NT2/D1 (cell line): ENCODE data around the gene SSH2.
"Not testable (repeated sequence)": the region's sequence is repeated elsewhere in the genome, so short reads cannot be mapped to it uniquely, and the experiment has no call there.

ENCODE experiments used
- DNase-seq: peaks from one replicate; pipeline ENCODE4 v3.0.0-alpha.2; 2011; ENCODE audit warnings: low read depth, low spot score
- H3K27me3 ChIP-seq: 2 replicates; pipeline ENCODE4 v1.6.0; 2011; ENCODE audit warnings: mild to moderate bottlenecking; ENCODE audit not compliant: insufficient read length, insufficient read depth
- H3K36me3 ChIP-seq: 2 replicates; pipeline ENCODE4 v1.6.1; 2011; ENCODE audit warnings: mild to moderate bottlenecking, low read length, mixed read lengths; ENCODE audit not compliant: insufficient read depth, insufficient read length
- H3K4me1 ChIP-seq: 2 replicates; pipeline ENCODE4 v1.5.1; 2011; ENCODE audit not compliant: insufficient read depth, insufficient read length
- H3K4me3 ChIP-seq: 2 replicates; pipeline ENCODE4 v1.5.1; 2011; ENCODE audit warnings: low read depth; ENCODE audit not compliant: insufficient read length
- H3K9ac ChIP-seq: 2 replicates; pipeline ENCODE4 v1.6.0; 2011; ENCODE audit warnings: low read depth; ENCODE audit not compliant: insufficient read length
- H3K9me3 ChIP-seq: 2 replicates; pipeline ENCODE4 v1.5.1; 2011; ENCODE audit warnings: mild to moderate bottlenecking, low read length; ENCODE audit not compliant: insufficient read depth
- SUZ12 ChIP-seq: IDR thresholded peaks from 2 replicates; pipeline ENCODE4 v1.6.1; 2011; ENCODE audit not compliant: insufficient read length, insufficient read depth; ENCODE audit errors: extremely low read depth
- YY1 ChIP-seq: IDR thresholded peaks from 2 replicates; pipeline ENCODE4 v1.6.1; 2011; ENCODE audit not compliant: insufficient read length, insufficient read depth
- ZNF274 ChIP-seq: IDR thresholded peaks from 2 replicates; pipeline ENCODE4 v1.6.1; 2011; ENCODE audit warnings: mild to moderate bottlenecking, low read depth, low read length

Gene SSH2

GRCh38 chr17:29866746-29867404 is 63.2 kb downstream of the SSH2 start:
- H3K9me3 ChIP-seq = no peaks in the 10 kb centered on the region
- no peak overlapping the region for H3K4me3 ChIP-seq
- no peak overlapping the region for H3K9ac ChIP-seq
- H3K27me3 ChIP-seq = no peaks in the 10 kb centered on the region
- no peaks in the 10 kb centered on the region for H3K36me3 ChIP-seq
- H3K4me1 ChIP-seq = peaks cover 3% of the 10 kb centered on the region
- DNase-seq = no peak
- TF ChIP-seq ZNF274 = no peak
- no peak for TF ChIP-seq YY1
- TF ChIP-seq SUZ12 = no peak

GRCh38 chr17:29864615-29865014 is 65.4 kb downstream of the SSH2 start:
- Histone ChIP-seq H3K36me3 (no peaks in the 10 kb centered on the region), H3K9me3 (no peaks in the 10 kb centered on the region)

GRCh38 chr17:29864123-29864522 is 65.9 kb downstream of the SSH2 start:
- H3K9ac ChIP-seq, H3K4me1 ChIP-seq, H3K9me3 ChIP-seq, H3K36me3 ChIP-seq, H3K27me3 ChIP-seq, DNase-seq, H3K4me3 ChIP-seq: not testable (repeated sequence)

More at GRCh38 chr17:29864615-29865014, 65.4 kb downstream of the SSH2 start:
- Histone ChIP-seq H3K27me3 (no peaks in the 10 kb centered on the region), H3K4me1 (peaks cover 3% of the 10 kb centered on the region), H3K4me3 (no peak overlapping the region), H3K9ac (no peak overlapping the region)
- DNase-seq = no peak
- TF ChIP-seq YY1 (no peak), ZNF274 (no peak), SUZ12 (no peak)

GRCh38 chr17:29862951-29863350 is 67.1 kb downstream of the SSH2 start:
- Histone ChIP-seq H3K4me1 (peaks cover 3% of the 10 kb centered on the region), H3K9me3 (no peaks in the 10 kb centered on the region), H3K36me3 (no peaks in the 10 kb centered on the region), H3K27me3 (no peaks in the 10 kb centered on the region), H3K9ac (no peak overlapping the region), H3K4me3 (no peak overlapping the region)
- no peak for TF ChIP-seq ZNF274
- no peak for DNase-seq

- no peak overlapping the region for H3K4me3 ChIP-seq
- no peak for DNase-seq
- H3K9ac ChIP-seq = no peak overlapping the region
- H3K9me3 ChIP-seq = no peaks in the 10 kb centered on the region
- TF ChIP-seq SUZ12 = no peak
- no peak for TF ChIP-seq YY1
- no peak for TF ChIP-seq ZNF274
- H3K36me3 ChIP-seq = no peaks in the 10 kb centered on the region
- H3K4me1 ChIP-seq = peaks cover 3% of the 10 kb centered on the region
- H3K27me3 ChIP-seq = no peaks in the 10 kb centered on the region
These were observed 67.9 kb downstream of the SSH2 start for GRCh38 chr17:29862127-29862526.

GRCh38 chr17:29859445-29859844 is 70.6 kb downstream of the SSH2 start:
- DNase-seq, H3K4me1 ChIP-seq, H3K4me3 ChIP-seq, H3K27me3 ChIP-seq, H3K36me3 ChIP-seq, H3K9ac ChIP-seq, H3K9me3 ChIP-seq: not testable (repeated sequence)

GRCh38 chr17:29857823-29858222 is 72.2 kb downstream of the SSH2 start:
- H3K27me3 ChIP-seq = no peaks in the 10 kb centered on the region
- H3K4me1 ChIP-seq = no peaks in the 10 kb centered on the region
- H3K9ac ChIP-seq = no peak overlapping the region
- TF ChIP-seq ZNF274 = no peak
- TF ChIP-seq SUZ12 = no peak
- TF ChIP-seq YY1 = no peak
- no peaks in the 10 kb centered on the region for H3K36me3 ChIP-seq
- no peak for DNase-seq
- H3K9me3 ChIP-seq = no peaks in the 10 kb centered on the region
- no peak overlapping the region for H3K4me3 ChIP-seq

- not testable (repeated sequence) for H3K9me3 ChIP-seq, DNase-seq, H3K36me3 ChIP-seq, H3K4me3 ChIP-seq, H3K9ac ChIP-seq, H3K27me3 ChIP-seq, H3K4me1 ChIP-seq
These were observed 72.9 kb downstream of the SSH2 start for GRCh38 chr17:29857105-29857504.
